ENCODE results near the gene KNL1.
"Not testable (repeated sequence)": the region's sequence is repeated elsewhere in the genome, so short reads cannot be mapped to it uniquely, and the experiment has no call there.

Gene KNL1

GRCh38 chr15:40567111-40567510 is 26.9 kb upstream of the KNL1 start:
- TF ChIP-seq EZH2 (IDR thresholded peaks at IDR 0.05; ENCODE audit: borderline replicate concordance, low read length) (no peak), CTCF (IDR thresholded peaks at IDR 0.05; ENCODE audit: low read length) (peak; percentile 80)
- Histone ChIP-seq H4K20me1 (ENCODE audit: insufficient read depth, low read length) (no peaks in the 10 kb centered on the region), H3K4me3 (ENCODE audit: low read depth, low read length, poor library complexity, severe bottlenecking) (peak overlapping the region; percentile 24), H3K27ac (ENCODE audit: low read depth, low read length, poor library complexity, severe bottlenecking) (peak overlapping the region; percentile 44), H3K9ac (ENCODE audit: low read length) (peak overlapping the region; percentile 18; the same call in 1 of the 2 replicates), H3F3A (ENCODE audit: insufficient read depth, low read length) (no peaks in the 10 kb centered on the region), H3K4me1 (ENCODE audit: insufficient read depth, low read length, severe bottlenecking) (peaks cover 51% of the 10 kb centered on the region), H3K36me3 (ENCODE audit: insufficient read depth, low read length) (peaks cover 8% of the 10 kb centered on the region; the same call in 1 of the 2 replicates), H3K9me2 (ENCODE audit: low read depth, low read length) (no peaks in the 10 kb centered on the region), H3K27me3 (ENCODE audit: insufficient read depth, low read length) (no peaks in the 10 kb centered on the region), H3K9me3 (ENCODE audit: low read length) (no peaks in the 10 kb centered on the region), H2AFZ (ENCODE audit: low read length) (no peak overlapping the region), H3K4me2 (ENCODE audit: low read length) (peak overlapping the region; percentile 49), H3K79me2 (ENCODE audit: insufficient read depth, low read length) (peaks cover 11% of the 10 kb centered on the region)

DNA sequence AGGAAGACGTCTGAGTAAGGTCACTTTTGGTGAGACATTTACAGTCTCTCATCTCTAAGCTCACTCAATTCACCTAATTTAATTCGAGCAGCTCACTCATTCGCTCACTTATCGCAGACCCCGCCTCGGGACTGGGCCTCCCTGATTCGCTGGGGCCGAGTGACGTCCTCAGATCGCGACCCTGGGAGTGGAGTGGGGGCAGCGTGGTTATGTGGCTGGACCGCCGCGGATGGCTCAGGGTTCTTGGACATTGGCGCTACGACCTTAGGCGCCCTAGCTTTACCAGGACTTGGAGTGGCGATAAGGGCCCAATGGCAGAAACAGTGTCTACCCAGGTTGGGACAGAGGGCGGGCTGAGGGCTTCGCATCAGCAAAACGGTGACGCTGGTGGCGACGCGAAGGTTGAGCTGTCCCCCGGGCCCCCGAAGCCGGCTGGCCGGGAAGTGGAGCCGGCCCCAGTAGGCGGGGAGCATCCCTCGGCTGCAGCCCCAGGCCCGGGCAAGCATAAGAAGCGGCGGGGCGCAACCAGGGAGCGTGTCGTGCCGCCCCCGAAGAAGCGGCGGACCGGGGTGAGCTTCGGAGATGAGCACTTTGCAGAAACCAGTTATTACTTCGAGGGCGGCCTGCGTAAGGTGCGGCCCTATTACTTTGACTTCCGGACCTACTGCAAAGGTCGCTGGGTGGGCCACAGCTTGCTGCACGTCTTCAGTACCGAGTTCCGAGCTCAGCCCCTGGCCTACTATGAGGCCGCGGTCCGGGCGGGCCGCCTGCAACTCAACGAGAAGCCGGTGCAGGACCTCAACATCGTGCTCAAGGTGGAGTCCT is 24.7 kb upstream of the KNL1 start, which contains the start of gene RPUSD2:
Gene RPUSD2 (plus strand): TSS at position 171 of the 825 bp plus-strand sequence. CDS start 39 bp downstream, at position 210.
- no peaks in the 10 kb centered on the region for H3K27me3 ChIP-seq (ENCODE audit: insufficient read depth, low read length)
- no peaks in the 10 kb centered on the region for H3K9me3 ChIP-seq (ENCODE audit: low read length)
- peaks cover 11% of the 10 kb centered on the region for H3K79me2 ChIP-seq (ENCODE audit: insufficient read depth, low read length)
- H3K27ac ChIP-seq (ENCODE audit: low read depth, low read length, poor library complexity, severe bottlenecking), result peak within 1 kb of the TSS; percentile 8
- peak within 1 kb of the TSS; percentile 87 for H3K4me3 ChIP-seq (ENCODE audit: low read depth, low read length, poor library complexity, severe bottlenecking)
- H3K9me2 ChIP-seq (ENCODE audit: low read depth, low read length), result no peaks in the 10 kb centered on the region
- peak within 1 kb of the TSS; percentile 78 for H3K9ac ChIP-seq (ENCODE audit: low read length)
- H2AFZ ChIP-seq (ENCODE audit: low read length), result peak within 1 kb of the TSS; percentile 77; the same call in 1 of the 2 replicates
- no peaks in the 10 kb centered on the region for H4K20me1 ChIP-seq (ENCODE audit: insufficient read depth, low read length)
- peaks cover 39% of the 10 kb centered on the region for H3K4me1 ChIP-seq (ENCODE audit: insufficient read depth, low read length, severe bottlenecking)
- TF ChIP-seq EZH2 (IDR thresholded peaks at IDR 0.05; ENCODE audit: borderline replicate concordance, low read length), result no peak
- no peak for TF ChIP-seq CTCF (IDR thresholded peaks at IDR 0.05; ENCODE audit: low read length)
- peaks cover 26% of the 10 kb centered on the region for H3K36me3 ChIP-seq (ENCODE audit: insufficient read depth, low read length)
- no peaks in the 10 kb centered on the region for H3F3A ChIP-seq (ENCODE audit: insufficient read depth, low read length)
- H3K4me2 ChIP-seq (ENCODE audit: low read length), result peak within 1 kb of the TSS; percentile 78

GRCh38 chr15:40575113-40575512 is 18.9 kb upstream of the KNL1 start:
- H4K20me1 ChIP-seq (ENCODE audit: insufficient read depth, low read length), result no peaks in the 10 kb centered on the region
- H3K79me2 ChIP-seq (ENCODE audit: insufficient read depth, low read length), result peaks cover 6% of the 10 kb centered on the region
- TF ChIP-seq EZH2 (IDR thresholded peaks at IDR 0.05; ENCODE audit: borderline replicate concordance, low read length) (no peak), CTCF (IDR thresholded peaks at IDR 0.05; ENCODE audit: low read length) (no peak)
- no peak overlapping the region for H3K9ac ChIP-seq (ENCODE audit: low read length)
- no peaks in the 10 kb centered on the region; the same call in 1 of the 2 replicates for H3F3A ChIP-seq (ENCODE audit: insufficient read depth, low read length)
- H3K9me2 ChIP-seq (ENCODE audit: low read depth, low read length), result no peaks in the 10 kb centered on the region
- no peak overlapping the region for H3K4me3 ChIP-seq (ENCODE audit: low read depth, low read length, poor library complexity, severe bottlenecking)
- H2AFZ ChIP-seq (ENCODE audit: low read length), result no peak overlapping the region
- no peaks in the 10 kb centered on the region for H3K9me3 ChIP-seq (ENCODE audit: low read length)
- H3K36me3 ChIP-seq (ENCODE audit: insufficient read depth, low read length), result peaks cover 39% of the 10 kb centered on the region
- no peak overlapping the region for H3K27ac ChIP-seq (ENCODE audit: low read depth, low read length, poor library complexity, severe bottlenecking)
- no peaks in the 10 kb centered on the region for H3K27me3 ChIP-seq (ENCODE audit: insufficient read depth, low read length)
- H3K4me1 ChIP-seq (ENCODE audit: insufficient read depth, low read length, severe bottlenecking), result peaks cover 7% of the 10 kb centered on the region
- no peak overlapping the region for H3K4me2 ChIP-seq (ENCODE audit: low read length)

GRCh38 chr15:40576914-40577313 is 17.1 kb upstream of the KNL1 start:
- H3K9me2 ChIP-seq (ENCODE audit: low read depth, low read length); H3K4me3 ChIP-seq (ENCODE audit: low read depth, low read length, poor library complexity, severe bottlenecking); H3K79me2 ChIP-seq (ENCODE audit: insufficient read depth, low read length); H2AFZ ChIP-seq (ENCODE audit: low read length); H3K9me3 ChIP-seq (ENCODE audit: low read length); H3K27ac ChIP-seq (ENCODE audit: low read depth, low read length, poor library complexity, severe bottlenecking); H3K4me2 ChIP-seq (ENCODE audit: low read length); H3K9ac ChIP-seq (ENCODE audit: low read length); H3F3A ChIP-seq (ENCODE audit: insufficient read depth, low read length); H3K4me1 ChIP-seq (ENCODE audit: insufficient read depth, low read length, severe bottlenecking); H4K20me1 ChIP-seq (ENCODE audit: insufficient read depth, low read length); H3K27me3 ChIP-seq (ENCODE audit: insufficient read depth, low read length): not testable (repeated sequence)
- peaks cover 31% of the 10 kb centered on the region for H3K36me3 ChIP-seq (ENCODE audit: insufficient read depth, low read length)
